Neural cell (in vitro differentiated cells): ENCODE results near the gene PTPRN2. TPM values are rescaled to one million over a fixed set of nuclear protein-coding genes. Genes with fewer than 3 reads are reported as not detected.

Experiments used
- H2AFZ ChIP-seq: fragments of 200-600, 300-800 bp; sonication (generic), shearing (Covaris generic); 2 replicates; pipeline ENCODE4 v1.6.0; 2014; ENCODE audit warnings: low read depth, mild to moderate bottlenecking, antibody characterized with exemption, low read length, moderate library complexity
- H3F3A ChIP-seq: fragments of 200-600 bp; shearing (Covaris generic); 2 replicates; pipeline ENCODE4 v1.6.1; 2016; ENCODE audit warnings: mild to moderate bottlenecking, moderate library complexity, mixed read lengths, antibody characterized with exemption, low read length; ENCODE audit not compliant: insufficient read depth, poor library complexity, severe bottlenecking
- H3K27ac ChIP-seq: fragments of 200-600, 300-800 bp; sonication (generic), shearing (Covaris generic); 2 replicates; pipeline ENCODE4 v1.5.1; 2014; ENCODE audit warnings: mild to moderate bottlenecking, low read length, moderate library complexity
- H3K27me3 ChIP-seq: fragments of 300-800, 200-600 bp; sonication (generic), shearing (Covaris generic); 2 replicates; pipeline ENCODE4 v1.6.0; 2014; ENCODE audit warnings: mild to moderate bottlenecking, low read depth, low read length, moderate library complexity; ENCODE audit not compliant: insufficient read depth
- H3K36me3 ChIP-seq: fragments of 300-800, 200-600 bp; sonication (generic), shearing (Covaris generic); 2 replicates; pipeline ENCODE4 v1.5.1; 2014; ENCODE audit warnings: mild to moderate bottlenecking, antibody characterized with exemption, low read length, moderate library complexity; ENCODE audit not compliant: insufficient read depth
- H3K4me2 ChIP-seq: fragments of 300-800, 200-600 bp; sonication (generic), shearing (Covaris generic); 2 replicates; pipeline ENCODE4 v1.6.0; 2014; ENCODE audit warnings: mild to moderate bottlenecking, low read length
- H3K4me3 ChIP-seq: fragments of 300-800, 200-600 bp; sonication (generic), shearing (Covaris generic); 2 replicates; pipeline ENCODE4 v1.5.1; 2014; ENCODE audit warnings: mild to moderate bottlenecking, low read length, moderate library complexity
- H3K79me2 ChIP-seq: fragments of 200-600 bp; shearing (Covaris generic); replicated peaks from 2 replicates; pipeline ENCODE4 v1.6.0; 2014; ENCODE audit warnings: mild to moderate bottlenecking, low read length, moderate library complexity; ENCODE audit not compliant: insufficient read depth
- H3K9ac ChIP-seq: fragments of 300-800, 200-600 bp; sonication (generic), shearing (Covaris generic); 2 replicates; pipeline ENCODE4 v1.6.1; 2016; ENCODE audit warnings: mild to moderate bottlenecking, low read length, mixed read lengths
- H3K9me2 ChIP-seq: fragments of 200-600 bp; shearing (Covaris generic); 2 replicates; pipeline ENCODE4 v1.6.1; 2016; ENCODE audit warnings: mild to moderate bottlenecking, low read length, mixed read lengths; ENCODE audit not compliant: insufficient read depth
- H3K9me3 ChIP-seq: fragments of 200-600, 300-800 bp; sonication (generic), shearing (Covaris generic); 2 replicates; pipeline ENCODE4 v1.6.1; 2016; ENCODE audit warnings: mild to moderate bottlenecking, mixed run types, low read length, moderate library complexity, mixed read lengths
- H4K20me1 ChIP-seq: fragments of 200-600 bp; shearing (Covaris generic); 2 replicates; pipeline ENCODE4 v1.6.1; 2016; ENCODE audit warnings: mild to moderate bottlenecking, mixed run types; ENCODE audit not compliant: insufficient read depth
- CTCF ChIP-seq: fragments of 450-650 bp; IDR thresholded peaks from 2 replicates; pipeline ENCODE4 v1.5.1; 2014; ENCODE audit warnings: antibody characterized with exemption, mild to moderate bottlenecking, moderate library complexity; ENCODE audit not compliant: poor library complexity, severe bottlenecking
- EP300 ChIP-seq: fragments of 450-650 bp; conservative IDR thresholded peaks from 2 replicates; pipeline ENCODE4 v1.6.1; 2014; ENCODE audit warnings: antibody characterized with exemption, mild to moderate bottlenecking, moderate library complexity; ENCODE audit not compliant: poor library complexity, severe bottlenecking
- EZH2 ChIP-seq: fragments of 200-600, 300-800 bp; shearing (Covaris generic), sonication (generic); IDR thresholded peaks from 2 replicates; pipeline ENCODE4 v1.6.1; 2014; ENCODE audit warnings: antibody characterized with exemption, low read length, borderline replicate concordance, mild to moderate bottlenecking; ENCODE audit not compliant: insufficient read depth, poor library complexity, severe bottlenecking
- MXI1 ChIP-seq: fragments of 450-650 bp; conservative IDR thresholded peaks from 2 replicates; pipeline ENCODE4 v1.6.1; 2014; ENCODE audit warnings: antibody characterized with exemption, mild to moderate bottlenecking; ENCODE audit not compliant: poor library complexity, severe bottlenecking
- POLR2AphosphoS5 ChIP-seq: IDR thresholded peaks from 2 replicates; pipeline ENCODE4 v1.6.1; 2012
- RAD21 ChIP-seq: fragments of 450-650 bp; conservative IDR thresholded peaks from 2 replicates; pipeline ENCODE4 v1.6.1; 2014; ENCODE audit warnings: antibody characterized with exemption, mild to moderate bottlenecking, moderate library complexity
- REST ChIP-seq: IDR thresholded peaks from 2 replicates; pipeline ENCODE4 v1.6.1; 2012; ENCODE audit warnings: borderline replicate concordance
- SMC3 ChIP-seq: fragments of 450-650 bp; conservative IDR thresholded peaks from 2 replicates; pipeline ENCODE4 v1.6.1; 2014; ENCODE audit warnings: antibody characterized with exemption, mild to moderate bottlenecking, moderate library complexity; ENCODE audit not compliant: poor library complexity
- TAF1 ChIP-seq: IDR thresholded peaks from 2 replicates; pipeline ENCODE4 v1.6.1; 2012; ENCODE audit warnings: low read depth
- polyA plus RNA-seq: library from polyadenylated mRNA; depleted of rRNA; stranded (reverse); fragments of >200 nt; gene quantifications from 2 replicates; pipeline ENCODE4 v1.2.3, GENCODE V29; 2014

The PTPRN2 gene
- polyA plus RNA-seq, 1 donor from 2014 or later = 31.0 TPM

- Histone ChIP-seq H3K27me3 (no peaks in the 10 kb centered on the region), H3K27ac (no peak overlapping the region), H3K4me2 (no peak overlapping the region), H4K20me1 (no peaks in the 10 kb centered on the region), H3K79me2 (no peaks in the 10 kb centered on the region), H3K36me3 (no peaks in the 10 kb centered on the region), H2AFZ (no peak overlapping the region), H3K9me2 (no peaks in the 10 kb centered on the region), H3K9ac (no peak overlapping the region), H3K9me3 (no peaks in the 10 kb centered on the region), H3K4me3 (no peak overlapping the region), H3F3A (no peaks in the 10 kb centered on the region)
- TF ChIP-seq SMC3 = no peak
- no peak for TF ChIP-seq REST
- no peak for TF ChIP-seq RAD21
- no peak for TF ChIP-seq MXI1
- TF ChIP-seq POLR2AphosphoS5 = no peak
- no peak for TF ChIP-seq EZH2
- TF ChIP-seq TAF1 = no peak
- TF ChIP-seq CTCF = no peak
- no peak for TF ChIP-seq EP300
Measured at GRCh38 chr7:158613481-158613880, 25.9 kb upstream of the PTPRN2 start.

GRCh38 chr7:158612546-158612945 is 24.9 kb upstream of the PTPRN2 start:
- no peak overlapping the region for H3K4me3 ChIP-seq
- no peak overlapping the region for H2AFZ ChIP-seq
- H3K9ac ChIP-seq = no peak overlapping the region
- H3K27ac ChIP-seq = no peak overlapping the region
- no peaks in the 10 kb centered on the region for H4K20me1 ChIP-seq
- no peak overlapping the region for H3K4me2 ChIP-seq
- no peaks in the 10 kb centered on the region for H3K9me3 ChIP-seq
- no peaks in the 10 kb centered on the region for H3K9me2 ChIP-seq
- no peaks in the 10 kb centered on the region for H3K27me3 ChIP-seq
- H3F3A ChIP-seq = no peaks in the 10 kb centered on the region
- no peak for TF ChIP-seq EZH2
- no peaks in the 10 kb centered on the region for H3K36me3 ChIP-seq
- no peaks in the 10 kb centered on the region for H3K79me2 ChIP-seq

GRCh38 chr7:158611541-158611940 is 23.9 kb upstream of the PTPRN2 start:
- Histone ChIP-seq H3K27me3 (no peaks in the 10 kb centered on the region), H3K4me2 (no peak overlapping the region), H3K9ac (no peak overlapping the region), H3K9me3 (no peaks in the 10 kb centered on the region), H3K36me3 (no peaks in the 10 kb centered on the region), H3F3A (no peaks in the 10 kb centered on the region), H2AFZ (no peak overlapping the region), H3K4me3 (no peak overlapping the region), H3K27ac (no peak overlapping the region), H3K79me2 (no peaks in the 10 kb centered on the region), H4K20me1 (no peaks in the 10 kb centered on the region), H3K9me2 (no peaks in the 10 kb centered on the region)
- TF ChIP-seq MXI1 = no peak
- no peak for TF ChIP-seq RAD21
- TF ChIP-seq SMC3 = no peak
- TF ChIP-seq EZH2 = no peak
- no peak for TF ChIP-seq TAF1
- TF ChIP-seq REST = no peak
- TF ChIP-seq POLR2AphosphoS5 = no peak
- TF ChIP-seq CTCF = no peak
- TF ChIP-seq EP300 = no peak
